ENCODE data around the gene PPP4R4. TPM values are rescaled to one million over a fixed set of nuclear protein-coding genes. Genes with fewer than 3 reads are reported as not detected.
A peak's percentile ranks its signal among the peaks of the same experiment; 100 is the strongest.

The PPP4R4 gene
- total RNA-seq, 3 donors from 2014 or later = 0.13 TPM; not detected in 2

- ATAC-seq = no peak
- intact Hi-C loops (cut with DNase I, micrococcal nuclease) = no loop called here
- no peak for DNase-seq
- no peak overlapping the region for H3K4me3 ChIP-seq
- no peak for TF ChIP-seq CTCF (IDR thresholded peaks at IDR 0.05)
- no peaks in the 10 kb centered on the region for H3K36me3 ChIP-seq (ENCODE audit: low read depth)
- H3K4me1 ChIP-seq (ENCODE audit: low read depth) = peaks cover 5% of the 10 kb centered on the region
- no peaks in the 10 kb centered on the region for H3K9me3 ChIP-seq
Measured at GRCh38 chr14:94313991-94314655, 140.0 kb downstream of the PPP4R4 start.

GRCh38 chr14:94314890-94315289 lies 140.8 kb downstream of the PPP4R4 start:
- ATAC-seq = no peak
- Histone ChIP-seq H3K4me1 (ENCODE audit: low read depth) (peaks cover 5% of the 10 kb centered on the region), H3K9me3 (no peaks in the 10 kb centered on the region), H3K36me3 (ENCODE audit: low read depth) (no peaks in the 10 kb centered on the region), H3K4me3 (no peak overlapping the region)
- no peak for TF ChIP-seq CTCF (IDR thresholded peaks at IDR 0.05)
- DNase-seq = no peak
- intact Hi-C loops (cut with DNase I, micrococcal nuclease) = no loop called here

- intact Hi-C loops (cut with DNase I, micrococcal nuclease) = no loop called here
- TF ChIP-seq CTCF (IDR thresholded peaks at IDR 0.05) = no peak
- ATAC-seq (no peak), DNase-seq (no peak)
- Histone ChIP-seq H3K4me3 (no peak overlapping the region), H3K4me1 (ENCODE audit: low read depth) (peaks cover 5% of the 10 kb centered on the region), H3K9me3 (no peaks in the 10 kb centered on the region), H3K36me3 (ENCODE audit: low read depth) (no peaks in the 10 kb centered on the region)
Measured at GRCh38 chr14:94316692-94317091, 142.6 kb downstream of the PPP4R4 start.

DNA sequence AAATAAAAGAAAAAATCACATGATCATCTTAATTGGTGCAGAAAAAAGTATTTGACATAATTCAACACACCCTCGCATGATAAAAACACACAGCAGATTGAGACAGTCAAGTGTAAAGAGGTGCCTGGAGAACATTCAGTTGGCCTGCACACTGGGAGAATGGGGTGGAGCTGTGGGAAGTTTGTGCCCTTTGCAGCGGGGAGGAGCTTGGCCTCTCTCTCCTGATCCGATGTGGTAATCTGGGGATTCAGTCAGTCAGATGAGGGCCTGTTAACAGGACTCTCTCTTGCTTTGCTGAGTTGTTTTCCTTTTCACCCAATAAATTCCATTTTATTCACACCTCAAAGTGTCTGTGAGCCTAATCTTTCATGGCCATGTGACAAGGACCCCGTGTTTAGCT lies 143.1 kb downstream of the PPP4R4 start:
- no peak for TF ChIP-seq CTCF (IDR thresholded peaks at IDR 0.05)
- DNase-seq (peak; percentile 71 to 84 (median 77)), ATAC-seq (peak; percentile 82)
- intact Hi-C loops (cut with DNase I, micrococcal nuclease) = no loop called here
- Histone ChIP-seq H3K4me1 (ENCODE audit: low read depth) (peaks cover 5% of the 10 kb centered on the region), H3K9me3 (no peaks in the 10 kb centered on the region), H3K4me3 (no peak overlapping the region), H3K36me3 (ENCODE audit: low read depth) (no peaks in the 10 kb centered on the region)

DNA sequence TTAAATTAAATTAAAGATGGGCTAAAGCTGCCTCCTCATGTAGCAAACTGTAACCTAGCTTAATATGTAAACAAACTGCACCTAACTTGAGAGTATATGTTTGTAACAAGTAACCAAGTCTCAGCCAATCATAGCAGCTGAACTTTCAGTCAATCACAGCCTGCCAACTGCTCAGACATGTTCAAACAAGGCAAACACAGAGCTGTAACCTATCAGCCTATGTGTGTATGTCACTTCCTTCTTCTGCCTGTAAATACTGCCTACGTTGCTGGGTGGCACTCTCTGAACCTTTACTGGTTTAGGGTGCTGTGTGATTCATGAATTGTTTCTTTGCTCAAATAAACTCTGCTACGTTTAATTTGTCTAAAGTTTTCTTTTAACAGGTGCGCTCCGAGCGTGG lies 146.1 kb downstream of the PPP4R4 start:
- TF ChIP-seq CTCF (IDR thresholded peaks at IDR 0.05) = no peak
- no peak overlapping the region for H3K4me3 ChIP-seq
- no peaks in the 10 kb centered on the region for H3K9me3 ChIP-seq
- no peaks in the 10 kb centered on the region for H3K36me3 ChIP-seq (ENCODE audit: low read depth)
- intact Hi-C loops (cut with DNase I, micrococcal nuclease) = no loop called here
- peaks cover 5% of the 10 kb centered on the region for H3K4me1 ChIP-seq (ENCODE audit: low read depth)
- ATAC-seq = peak; percentile 95
- DNase-seq = peak in 2 of 3 donors; percentile 41 to 75

Measured in mucosa of descending colon (tissue), 3 donors.